GM18909 (cell line): Measurements from ENCODE around the gene MTHFD1L.
"Not testable (repeated sequence)": the region's sequence is repeated elsewhere in the genome, so short reads cannot be mapped to it uniquely, and the experiment has no call there.

Experiments used
- ATAC-seq: cut with Tn5 transposase; IDR thresholded peaks from one replicate; pipeline ENCODE4 v1.9.1; 2021; ENCODE audit warnings: mild to moderate bottlenecking; ENCODE audit not compliant: unreplicated experiment, poor library complexity

The MTHFD1L gene

GRCh38 chr6:151034825-151035781 lies 169.6 kb downstream of the MTHFD1L start:
- ATAC-seq = no peak

GRCh38 chr6:151036211-151036721 lies 170.8 kb downstream of the MTHFD1L start:
- not testable (repeated sequence) for ATAC-seq

- ATAC-seq = no peak
Observed at GRCh38 chr6:151036869-151037680, 171.6 kb downstream of the MTHFD1L start.

- no peak for ATAC-seq
Observed at GRCh38 chr6:151038616-151039015, 173.1 kb downstream of the MTHFD1L start.

- ATAC-seq = not testable (repeated sequence)
Observed at GRCh38 chr6:151040888-151041521, 175.5 kb downstream of the MTHFD1L start.

GRCh38 chr6:151041686-151042085 lies 176.2 kb downstream of the MTHFD1L start:
- ATAC-seq = no peak

- not testable (repeated sequence) for ATAC-seq
Observed at GRCh38 chr6:151042911-151043330, 177.4 kb downstream of the MTHFD1L start.

- ATAC-seq = no peak
Observed at GRCh38 chr6:151043944-151044343, 178.4 kb downstream of the MTHFD1L start.

- ATAC-seq = no peak
Observed at GRCh38 chr6:151044465-151045441, 179.3 kb downstream of the MTHFD1L start.

GRCh38 chr6:151045511-151046222 lies 180.2 kb downstream of the MTHFD1L start:
- not testable (repeated sequence) for ATAC-seq

- ATAC-seq = no peak
Observed at GRCh38 chr6:151051164-151051563, 185.7 kb downstream of the MTHFD1L start.

- no peak for ATAC-seq
Observed at GRCh38 chr6:151052021-151052646, 186.6 kb downstream of the MTHFD1L start.

- no peak for ATAC-seq
Observed at GRCh38 chr6:151054306-151054705, 188.8 kb downstream of the MTHFD1L start.

- no peak for ATAC-seq
Observed at GRCh38 chr6:151056230-151056907, 190.9 kb downstream of the MTHFD1L start.

- no peak for ATAC-seq
Observed at GRCh38 chr6:151057061-151057460, 191.6 kb downstream of the MTHFD1L start.

- no peak for ATAC-seq
Observed at GRCh38 chr6:151058021-151058733, 192.7 kb downstream of the MTHFD1L start.

GRCh38 chr6:151059612-151060095 lies 194.2 kb downstream of the MTHFD1L start:
- ATAC-seq = no peak
